Measurements from ENCODE around the gene NCKAP1.
"Not testable (repeated sequence)": the region's sequence is repeated elsewhere in the genome, so short reads cannot be mapped to it uniquely, and the experiment has no call there.

NCKAP1 gene

GRCh38 chr2:183019718-183020442 lies 18.4 kb downstream of the NCKAP1 start:
- DNase-seq (ENCODE audit: low read depth) = no peak
- H3K4me3 ChIP-seq (ENCODE audit: low read depth, low read length) = no peak overlapping the region
- TF ChIP-seq CTCF (IDR thresholded peaks at IDR 0.05; ENCODE audit: control insufficient read depth, extremely low read depth, insufficient read depth) = no peak

GRCh38 chr2:183017845-183018244 lies 20.4 kb downstream of the NCKAP1 start:
- H3K4me3 ChIP-seq (ENCODE audit: low read depth, low read length); DNase-seq (ENCODE audit: low read depth): not testable (repeated sequence)

GRCh38 chr2:183014005-183014404 lies 24.3 kb downstream of the NCKAP1 start:
- no peak for DNase-seq (ENCODE audit: low read depth)
- TF ChIP-seq CTCF (IDR thresholded peaks at IDR 0.05; ENCODE audit: control insufficient read depth, extremely low read depth, insufficient read depth) = no peak
- no peak overlapping the region for H3K4me3 ChIP-seq (ENCODE audit: low read depth, low read length)

GRCh38 chr2:183011743-183012142 lies 26.5 kb downstream of the NCKAP1 start:
- H3K4me3 ChIP-seq (ENCODE audit: low read depth, low read length) = no peak overlapping the region
- no peak for DNase-seq (ENCODE audit: low read depth)
- TF ChIP-seq CTCF (IDR thresholded peaks at IDR 0.05; ENCODE audit: control insufficient read depth, extremely low read depth, insufficient read depth) = no peak

GRCh38 chr2:183010112-183010511 lies 28.1 kb downstream of the NCKAP1 start:
- no peak for TF ChIP-seq CTCF (IDR thresholded peaks at IDR 0.05; ENCODE audit: control insufficient read depth, extremely low read depth, insufficient read depth)
- no peak overlapping the region for H3K4me3 ChIP-seq (ENCODE audit: low read depth, low read length)
- no peak for DNase-seq (ENCODE audit: low read depth)

- no peak for TF ChIP-seq CTCF (IDR thresholded peaks at IDR 0.05; ENCODE audit: control insufficient read depth, extremely low read depth, insufficient read depth)
- no peak for DNase-seq (ENCODE audit: low read depth)
- H3K4me3 ChIP-seq (ENCODE audit: low read depth, low read length) = no peak overlapping the region
These were observed 28.9 kb downstream of the NCKAP1 start for GRCh38 chr2:183009249-183009899.

GRCh38 chr2:183001948-183002347 lies 36.3 kb downstream of the NCKAP1 start:
- TF ChIP-seq CTCF (IDR thresholded peaks at IDR 0.05; ENCODE audit: control insufficient read depth, extremely low read depth, insufficient read depth) = no peak
- no peak for DNase-seq (ENCODE audit: low read depth)
- no peak overlapping the region for H3K4me3 ChIP-seq (ENCODE audit: low read depth, low read length)
